ENCODE data around the gene MAOB.

The MAOB gene

GRCh38 chrX:43860646-43861370 is 21.4 kb downstream of the MAOB start:
- DNase-seq, result no peak

- no peak for DNase-seq
Observed at GRCh38 chrX:43853225-43853828, 28.9 kb downstream of the MAOB start.

GRCh38 chrX:43850629-43851028 is 31.6 kb downstream of the MAOB start:
- DNase-seq, result no peak

GRCh38 chrX:43849173-43849572 is 33.1 kb downstream of the MAOB start:
- DNase-seq, result no peak

- no peak for DNase-seq
Observed at GRCh38 chrX:43847352-43847751, 34.9 kb downstream of the MAOB start.

GRCh38 chrX:43846558-43846957 is 35.7 kb downstream of the MAOB start:
- no peak for DNase-seq

- no peak for DNase-seq
Observed at GRCh38 chrX:43845776-43846175, 36.5 kb downstream of the MAOB start.

- no peak for DNase-seq
Observed at GRCh38 chrX:43840265-43840664, 42.0 kb downstream of the MAOB start.

GRCh38 chrX:43836435-43837184 is 45.6 kb downstream of the MAOB start:
- DNase-seq, result no peak

- no peak for DNase-seq
Observed at GRCh38 chrX:43835559-43835958, 46.7 kb downstream of the MAOB start.

GRCh38 chrX:43827791-43828190 is 54.5 kb downstream of the MAOB start:
- DNase-seq, result no peak

- no peak for DNase-seq
Observed at GRCh38 chrX:43822014-43822413, 60.2 kb downstream of the MAOB start.

GRCh38 chrX:43817444-43817843 is 64.8 kb downstream of the MAOB start:
- no peak for DNase-seq

GRCh38 chrX:43815209-43815608 is 67.0 kb downstream of the MAOB start:
- DNase-seq, result no peak

GRCh38 chrX:43813898-43814297 is 68.4 kb downstream of the MAOB start:
- DNase-seq, result peak; percentile 19 to 25

- no peak for DNase-seq
Observed at GRCh38 chrX:43813319-43813718, 68.9 kb downstream of the MAOB start.

GRCh38 chrX:43809463-43809862 is 72.8 kb downstream of the MAOB start:
- no peak for DNase-seq

GRCh38 chrX:43808231-43808630 is 74.0 kb downstream of the MAOB start:
- DNase-seq, result no peak

GRCh38 chrX:43805579-43805978 is 76.7 kb downstream of the MAOB start:
- no peak for DNase-seq

GRCh38 chrX:43804021-43804420 is 78.2 kb downstream of the MAOB start:
- DNase-seq, result no peak

- no peak for DNase-seq
Observed at GRCh38 chrX:43785930-43786591, 96.2 kb downstream of the MAOB start.

GRCh38 chrX:43758044-43758443 is 124.2 kb downstream of the MAOB start:
- no peak for DNase-seq

- no peak for DNase-seq
Observed at GRCh38 chrX:43756076-43756475, 126.2 kb downstream of the MAOB start.

GRCh38 chrX:43753637-43754036 is 128.6 kb downstream of the MAOB start:
- DNase-seq, result no peak
